WTC11 (cell line): ENCODE data around the gene RHBDL2. TPM values are rescaled to one million over a fixed set of nuclear protein-coding genes. Genes with fewer than 3 reads are reported as not detected.

Experiments
- ATF6 ChIP-seq: sonication (generic); formaldehyde crosslinking; IDR thresholded peaks from 2 replicates; pipeline ENCODE4 v1.8.1; 2023; ENCODE audit warnings: mild to moderate bottlenecking, missing genetic modification reagents
- CTCF ChIP-seq: fragments of 200-600 bp; IDR thresholded peaks from 2 replicates; pipeline ENCODE4 v1.8.0; 2022; ENCODE audit warnings: antibody characterized with exemption
- ELF4 ChIP-seq: sonication (generic); formaldehyde crosslinking; IDR thresholded peaks from 2 replicates; pipeline ENCODE4 v1.8.1; 2022; ENCODE audit warnings: low read depth, mild to moderate bottlenecking, moderate library complexity, missing genetic modification reagents
- EMX1 ChIP-seq: fragments of 250-450 bp; sonication (Bioruptor Pico); IDR thresholded peaks from 2 replicates; pipeline ENCODE4 v1.8.0; 2021; ENCODE audit warnings: mild to moderate bottlenecking
- GTF2I ChIP-seq: fragments of 250-450 bp; sonication (Bioruptor Pico); conservative IDR thresholded peaks from 2 replicates; pipeline ENCODE4 v1.4.0; 2021; ENCODE audit warnings: mild to moderate bottlenecking
- MYBL2 ChIP-seq: sonication (generic); formaldehyde crosslinking; IDR thresholded peaks from 2 replicates; pipeline ENCODE4 v1.8.1; 2023; ENCODE audit warnings: mild to moderate bottlenecking, moderate library complexity, missing genetic modification reagents
- NR2C2 ChIP-seq: sonication (generic); formaldehyde crosslinking; IDR thresholded peaks from 2 replicates; pipeline ENCODE4 v1.8.0; 2022; ENCODE audit warnings: mild to moderate bottlenecking, missing genetic modification reagents
- OVOL2 ChIP-seq: fragments of 250-450 bp; sonication (Bioruptor Pico); IDR thresholded peaks from 2 replicates; pipeline ENCODE4 v1.9.0; 2021; ENCODE audit warnings: mild to moderate bottlenecking, borderline replicate concordance
- PRDM15 ChIP-seq: sonication (generic); formaldehyde crosslinking; IDR thresholded peaks from 2 replicates; pipeline ENCODE4 v1.8.0; 2022; ENCODE audit warnings: missing genetic modification reagents
- SOX15 ChIP-seq: fragments of 250-450 bp; sonication (Bioruptor Pico); IDR thresholded peaks from 2 replicates; pipeline ENCODE4 v1.9.0; 2021; ENCODE audit warnings: mild to moderate bottlenecking
- STAT6 ChIP-seq: sonication (generic); formaldehyde crosslinking; conservative IDR thresholded peaks from 2 replicates; pipeline ENCODE4 v1.8.1; 2023; ENCODE audit warnings: mild to moderate bottlenecking, low read depth, missing genetic modification reagents, moderate library complexity
- TCF7 ChIP-seq: sonication (generic); formaldehyde crosslinking; IDR thresholded peaks from 2 replicates; pipeline ENCODE4 v1.8.0; 2022; ENCODE audit warnings: mild to moderate bottlenecking, low read depth, missing genetic modification reagents, moderate library complexity
- ZNF138 ChIP-seq: sonication (generic); formaldehyde crosslinking; conservative IDR thresholded peaks from 2 replicates; pipeline ENCODE4 v1.8.1; 2022; ENCODE audit warnings: mild to moderate bottlenecking, moderate library complexity, missing genetic modification reagents
- ZNF281 ChIP-seq: sonication (generic); formaldehyde crosslinking; IDR thresholded peaks from 2 replicates; pipeline ENCODE4 v1.8.0; 2023; ENCODE audit warnings: mild to moderate bottlenecking, missing genetic modification reagents
- ZNF425 ChIP-seq: fragments of 250-450 bp; sonication (Bioruptor Pico); conservative IDR thresholded peaks from 2 replicates; pipeline ENCODE4 v1.9.0; 2021; ENCODE audit warnings: mild to moderate bottlenecking
- ZNF512 ChIP-seq: sonication (generic); formaldehyde crosslinking; IDR thresholded peaks from 2 replicates; pipeline ENCODE4 v1.8.1; 2022; ENCODE audit warnings: missing genetic modification reagents, borderline replicate concordance
- ZSCAN18 ChIP-seq: fragments of 250-450 bp; sonication (Bioruptor Pico); IDR thresholded peaks from 2 replicates; pipeline ENCODE4 v2.1.2; 2022; ENCODE audit warnings: mild to moderate bottlenecking, moderate library complexity
- total RNA-seq: library from RNA; stranded (reverse); gene quantifications from 3 replicates; pipeline ENCODE4 v1.2.3, GENCODE V29; 2021

RHBDL2 gene
- total RNA-seq, 1 experiment from 2014 or later = 0.26 TPM

GRCh38 chr1:38859561-38860453 is 81.8 kb downstream of the RHBDL2 start, which contains the start of gene RRAGC (continued):
- TF ChIP-seq ZNF425 (CRISPR knock-in tag) (no peak), MYBL2 (CRISPR knock-in tag) (no peak), ELF4 (no peak), STAT6 (no peak), SOX15 (CRISPR knock-in tag) (no peak), ZNF281 (CRISPR knock-in tag) (no peak), EMX1 (CRISPR knock-in tag) (no peak), NR2C2 (CRISPR knock-in tag) (no peak), ZNF512 (no peak), PRDM15 (CRISPR knock-in tag) (no peak), GTF2I (CRISPR knock-in tag) (no peak), CTCF (no peak), ZNF138 (CRISPR knock-in tag) (no peak), ZSCAN18 (no peak), OVOL2 (CRISPR knock-in tag) (no peak), TCF7 (CRISPR knock-in tag) (no peak), ATF6 (CRISPR knock-in tag) (no peak)
